Right renal cortex interstitium (tissue), 3 donors: ENCODE results near the gene SEMA4C. TPM values are rescaled to one million over a fixed set of nuclear protein-coding genes. Genes with fewer than 3 reads are reported as not detected.
A peak's percentile ranks its signal among the peaks of the same experiment; 100 is the strongest.

Experiments
- DNase-seq, 3 donors: peaks; one replicate each; pipeline ENCODE4 v3.0.0-alpha.2; 2013; ENCODE audit warnings: low read depth in 3 of 3, low spot score in 2 of 3
- polyA plus RNA-seq, 3 donors: library from polyadenylated mRNA; unstranded; fragments of 120-200 nt; gene quantifications; one replicate each; pipeline ENCODE4 v1.2.1, GENCODE V29; 2013; ENCODE audit not compliant: insufficient read length in 3 of 3

SEMA4C gene
- polyA plus RNA-seq, 3 donors, result 31.1 to 33.9 (median 31.3) TPM

DNA sequence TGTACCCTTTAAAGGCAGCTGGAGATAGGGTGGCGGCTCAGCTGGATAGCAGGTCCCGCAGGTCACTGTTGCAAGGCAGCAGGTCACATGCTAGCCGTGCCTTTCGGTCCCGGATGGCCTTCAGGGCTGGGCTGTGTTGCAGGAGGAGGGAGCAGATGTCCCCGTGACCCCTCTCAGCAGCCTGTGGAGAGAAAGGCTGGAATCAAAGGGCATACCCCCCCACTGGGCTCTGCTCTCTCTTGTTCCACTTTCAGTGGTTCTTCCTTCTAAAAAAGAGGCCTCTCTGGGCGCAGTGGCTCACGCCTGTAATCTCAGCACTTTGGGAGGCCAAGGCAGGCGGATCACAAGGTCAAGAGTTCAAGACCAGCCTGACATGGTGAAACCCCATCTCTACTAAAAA lies 21.6 kb downstream of the SEMA4C start:
- DNase-seq, result no peak

DNA sequence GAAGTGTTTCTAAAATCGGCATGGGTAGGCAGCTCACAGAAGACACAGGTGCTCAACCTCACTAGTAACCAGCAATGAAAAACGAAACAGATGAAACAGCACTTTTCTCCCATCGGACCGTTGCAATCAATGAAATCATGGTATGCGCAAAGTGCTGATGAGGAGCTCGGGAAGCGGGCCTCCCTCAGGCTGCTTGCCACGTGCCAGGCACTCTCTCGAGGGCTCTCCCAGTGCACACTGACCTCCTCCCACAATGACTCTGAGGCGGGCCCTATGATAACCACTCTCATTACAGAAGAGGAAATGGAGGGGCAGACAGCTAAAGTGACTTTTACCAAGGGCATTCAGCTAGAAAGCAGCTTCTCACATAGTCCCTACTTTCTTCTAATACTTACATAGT lies 22.3 kb downstream of the SEMA4C start:
- DNase-seq, result no peak

DNA sequence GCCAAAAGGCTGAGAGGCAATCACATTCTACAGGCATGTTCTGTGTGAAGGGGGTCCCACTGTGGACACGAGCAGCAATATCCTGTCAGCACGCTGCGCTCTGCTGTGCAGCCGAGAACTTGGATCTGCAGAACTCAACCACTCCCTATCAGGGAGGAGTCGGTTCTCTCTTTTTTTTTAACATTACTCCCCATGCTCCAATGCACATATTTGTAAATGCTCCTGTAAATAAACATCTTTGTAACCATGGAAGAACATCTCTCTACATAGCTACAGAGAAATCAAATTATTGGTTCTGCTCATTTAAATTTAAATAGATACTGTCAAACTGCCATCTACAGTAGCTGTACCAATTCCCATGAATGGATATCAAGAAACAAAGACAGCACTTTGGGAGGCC lies 23.1 kb downstream of the SEMA4C start:
- no peak for DNase-seq

DNA sequence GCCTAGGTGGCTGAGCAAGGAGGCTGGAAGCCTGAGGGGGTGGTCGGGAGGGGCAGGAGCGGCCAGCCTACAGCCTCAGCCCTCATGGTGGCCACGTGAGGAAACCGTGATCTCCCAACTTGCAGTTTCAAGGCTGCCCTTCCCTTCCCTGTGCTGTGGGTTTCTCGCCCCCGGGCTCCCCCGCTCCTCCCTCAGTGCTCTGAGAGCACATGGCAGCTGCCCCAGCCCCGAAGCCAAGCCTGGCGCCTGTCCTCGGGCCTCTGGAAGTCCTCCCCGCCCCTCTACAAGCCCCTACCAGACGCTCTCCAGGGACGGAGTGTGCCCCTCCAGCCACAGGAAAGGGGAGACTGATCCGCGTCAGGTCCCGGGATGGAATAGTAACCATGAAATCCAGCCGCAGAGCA lies 25.5 kb downstream of the SEMA4C start:
- no peak for DNase-seq

DNA sequence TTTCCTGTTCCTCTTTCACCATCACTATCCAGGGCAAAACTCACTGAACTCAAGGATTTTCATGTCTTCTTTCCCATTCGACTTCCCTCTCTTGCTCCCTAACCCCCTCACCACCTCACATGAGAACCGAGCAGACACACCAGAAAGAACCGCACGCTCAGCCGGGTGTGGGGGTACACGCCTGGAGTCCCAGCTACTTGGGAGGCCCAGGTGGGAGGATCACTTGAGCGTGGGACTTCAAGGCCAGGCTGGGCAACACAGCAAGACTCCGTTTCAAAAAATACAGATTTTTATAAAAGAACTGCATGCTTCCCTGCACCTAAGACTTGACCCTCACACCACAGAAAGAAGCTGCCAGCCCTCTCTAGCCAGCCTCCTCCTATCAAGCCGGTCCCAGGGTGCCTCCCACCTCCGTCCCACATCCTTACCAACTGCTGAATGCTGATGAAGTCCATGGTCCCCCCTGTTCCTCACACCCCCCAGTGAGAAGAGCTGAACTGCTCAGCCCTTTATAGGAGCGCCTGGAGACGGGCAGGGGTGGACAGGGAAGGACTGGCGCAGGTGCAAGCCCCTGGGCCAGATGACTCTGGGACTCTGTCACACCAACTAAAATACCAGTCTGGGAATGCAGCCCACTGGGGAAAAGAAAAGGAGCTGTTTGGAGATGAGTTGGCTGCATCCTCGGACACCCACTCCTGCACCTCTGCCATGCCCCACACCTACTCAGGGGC lies 26.2 kb downstream of the SEMA4C start, which contains the start of gene ANKRD23:
Gene ANKRD23, minus strand, starts transcription at position 484 of the 731 bp plus-strand sequence. Its CDS starts 29 bp downstream, at position 455.
- no peak for DNase-seq

DNA sequence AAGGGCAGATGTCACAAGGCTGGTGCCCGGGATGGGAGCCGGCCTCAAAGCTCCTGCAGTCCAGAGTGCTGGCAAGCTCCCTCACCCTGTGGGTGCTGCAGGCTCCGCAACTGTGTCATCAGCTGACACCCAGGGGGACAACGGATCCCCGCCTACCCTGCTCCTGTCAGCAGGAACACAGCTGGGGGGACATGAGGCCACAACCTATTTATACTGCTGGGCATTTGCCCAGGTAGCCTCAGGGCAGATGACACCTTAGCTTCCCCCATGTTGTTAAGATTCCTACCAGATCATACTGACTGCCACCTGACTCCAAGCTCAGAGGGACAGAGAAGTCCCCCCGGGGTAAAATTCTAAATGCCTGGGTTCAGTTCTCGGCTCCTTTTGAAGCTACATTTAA lies 27.3 kb downstream of the SEMA4C start:
- no peak for DNase-seq

DNA sequence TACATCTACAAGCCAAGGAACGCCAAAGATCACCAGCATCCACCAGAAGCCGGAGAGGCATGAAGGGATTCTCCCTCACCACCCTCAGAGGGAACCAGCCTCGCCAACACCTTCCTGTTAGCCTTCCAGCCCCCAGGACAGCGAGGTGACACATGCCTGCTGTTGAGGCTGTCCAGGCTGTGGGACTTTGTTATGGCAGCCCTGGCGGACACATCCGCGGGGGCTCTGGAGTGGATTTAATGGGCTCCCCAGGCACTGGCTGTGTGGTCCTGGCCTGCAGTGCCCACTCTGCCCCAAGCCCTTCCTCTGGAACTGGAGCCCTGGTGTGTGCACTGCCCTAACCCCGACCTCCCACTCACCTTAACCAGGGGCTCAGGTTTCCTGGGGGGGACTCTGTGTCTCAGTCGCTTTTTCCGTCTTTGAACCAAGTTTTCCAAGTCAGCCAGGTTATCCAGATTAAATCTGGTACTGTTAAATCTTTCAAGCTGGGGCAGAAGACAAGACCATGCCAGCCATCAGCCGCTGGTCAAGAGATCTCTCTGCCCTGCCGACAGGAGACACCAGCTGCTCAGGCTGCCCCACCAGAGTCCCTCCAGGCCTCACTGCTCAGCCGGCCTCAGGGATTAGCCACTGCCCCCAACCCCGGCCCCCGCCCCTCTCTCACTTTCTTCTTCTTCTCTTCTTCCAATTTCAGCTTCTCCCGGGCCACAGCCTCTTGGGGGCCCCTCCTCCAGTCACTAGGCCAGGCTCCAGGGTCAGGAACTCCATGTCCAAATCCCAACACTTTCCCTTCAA lies 28.0 kb downstream of the SEMA4C start:
- no peak for DNase-seq

DNA sequence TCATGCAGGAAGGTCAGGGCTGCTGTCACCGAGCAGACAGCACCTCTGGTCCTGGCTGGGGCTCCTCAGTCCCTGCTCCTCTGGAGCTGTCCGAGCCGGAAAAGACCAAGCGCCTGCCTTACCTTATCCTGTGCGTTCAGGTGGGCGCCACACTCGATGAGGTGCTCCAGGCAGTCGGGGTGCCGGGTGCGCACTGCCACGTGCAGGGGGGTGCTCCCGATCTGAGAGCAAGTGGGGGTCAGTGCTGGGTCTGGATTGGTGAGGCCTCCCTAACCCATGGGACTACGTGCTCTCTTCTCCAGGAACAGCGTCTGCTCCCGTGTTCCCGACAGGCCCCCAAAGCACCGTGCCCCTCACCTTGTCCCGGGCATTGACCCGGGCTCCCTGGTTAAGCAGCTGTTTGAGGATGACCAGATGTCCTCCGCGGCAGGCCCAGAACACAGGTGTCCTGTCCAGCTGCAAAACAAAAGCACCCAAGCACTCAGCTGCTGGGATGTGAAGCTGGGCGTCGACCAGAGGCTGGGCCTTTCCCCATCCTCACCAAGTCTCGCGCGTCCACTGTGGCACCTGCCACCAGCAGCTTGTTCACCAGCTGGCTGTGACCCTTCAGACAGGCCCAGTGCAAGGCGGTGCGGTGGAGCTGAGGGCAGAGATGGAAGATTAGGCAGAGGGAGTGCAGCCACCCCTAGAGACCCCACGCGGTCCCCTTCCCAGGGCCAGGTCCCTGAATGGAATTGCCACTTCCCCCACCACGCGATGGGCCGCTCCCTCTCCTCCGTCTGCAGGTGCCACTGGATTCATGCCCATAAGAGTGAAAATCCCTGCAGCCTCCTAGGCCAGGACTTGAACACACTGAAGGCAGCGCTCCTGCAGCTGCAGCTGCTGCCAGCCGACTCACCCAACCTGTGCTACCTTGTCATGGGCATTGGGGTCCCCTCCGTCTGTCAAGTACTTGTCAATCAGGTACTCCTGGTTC lies 29.7 kb downstream of the SEMA4C start:
- DNase-seq, result no peak

DNA sequence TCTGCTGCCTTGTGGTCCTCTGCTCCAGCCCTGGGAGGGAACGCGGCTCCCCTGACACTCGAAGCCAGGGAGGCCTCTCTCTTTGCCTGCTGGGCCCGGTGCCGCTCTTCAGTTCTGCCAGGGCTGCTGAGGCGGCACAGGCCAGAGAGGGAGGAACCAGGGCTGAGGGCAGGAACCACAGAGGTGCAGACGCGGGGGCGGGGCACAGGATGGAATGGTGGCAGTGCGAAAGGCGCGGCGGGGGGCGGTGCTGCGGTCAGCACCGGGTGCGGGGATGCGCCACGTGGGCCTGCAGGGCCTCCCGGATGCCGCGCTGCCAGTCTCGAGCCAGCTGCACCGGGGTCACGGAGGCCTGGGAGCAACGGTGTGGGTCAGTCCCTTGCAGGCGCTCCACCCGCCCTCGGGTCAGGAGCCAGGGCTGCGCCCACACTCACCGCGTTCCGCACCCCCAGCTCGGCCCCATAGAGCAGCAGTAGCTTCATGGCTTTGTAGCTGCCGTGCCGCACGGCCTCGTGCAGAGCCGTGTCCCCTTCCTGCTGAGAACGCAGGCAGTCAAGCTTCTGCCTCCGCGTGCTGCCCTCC lies 30.5 kb downstream of the SEMA4C start:
- DNase-seq, result no peak

DNA sequence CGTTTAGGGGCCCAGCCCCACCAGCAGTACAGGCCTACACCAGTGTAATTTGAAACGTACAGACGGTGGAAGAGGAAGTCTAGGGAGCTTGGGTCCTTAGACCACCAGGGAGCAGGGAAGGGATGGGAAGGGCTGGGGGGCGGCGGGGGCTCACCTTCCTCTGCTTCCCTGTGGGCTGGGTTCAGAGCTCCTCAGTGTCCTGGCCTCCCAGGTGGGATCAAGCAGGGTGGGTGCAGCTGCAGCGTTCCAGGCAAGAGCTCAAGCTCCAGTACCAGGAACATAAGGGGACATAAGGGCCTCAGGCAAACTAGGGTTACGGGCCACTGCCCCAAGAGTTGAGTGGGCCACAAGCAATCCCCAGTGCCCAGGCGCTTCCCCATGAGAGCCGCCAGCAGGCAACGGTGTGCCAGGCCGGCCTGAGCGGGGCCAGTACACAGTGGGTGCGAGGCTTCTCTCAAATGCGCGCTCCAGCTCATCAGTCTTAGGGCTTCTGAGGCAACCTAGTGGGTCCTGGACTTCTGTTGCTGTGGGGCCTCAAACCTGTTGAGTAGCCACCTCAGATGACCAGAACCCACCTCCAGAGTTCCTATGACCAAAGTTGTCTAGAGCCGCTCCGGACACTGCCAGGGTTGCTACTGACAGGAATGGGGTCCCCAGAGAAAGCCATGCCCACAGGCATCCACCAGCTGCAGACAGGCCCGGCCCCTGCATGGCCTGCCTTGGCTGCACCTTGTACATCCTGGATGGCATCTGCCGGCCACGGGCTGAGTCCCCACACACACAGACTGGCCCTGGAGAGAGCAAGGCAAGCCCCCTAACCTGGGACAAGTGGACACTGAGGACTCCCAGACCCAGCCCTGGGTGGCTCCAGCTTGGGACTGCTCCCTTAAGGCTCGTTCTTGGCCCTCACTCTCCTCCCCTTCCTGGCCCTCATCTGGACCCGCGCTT lies 31.3 kb downstream of the SEMA4C start:
- no peak for DNase-seq

DNA sequence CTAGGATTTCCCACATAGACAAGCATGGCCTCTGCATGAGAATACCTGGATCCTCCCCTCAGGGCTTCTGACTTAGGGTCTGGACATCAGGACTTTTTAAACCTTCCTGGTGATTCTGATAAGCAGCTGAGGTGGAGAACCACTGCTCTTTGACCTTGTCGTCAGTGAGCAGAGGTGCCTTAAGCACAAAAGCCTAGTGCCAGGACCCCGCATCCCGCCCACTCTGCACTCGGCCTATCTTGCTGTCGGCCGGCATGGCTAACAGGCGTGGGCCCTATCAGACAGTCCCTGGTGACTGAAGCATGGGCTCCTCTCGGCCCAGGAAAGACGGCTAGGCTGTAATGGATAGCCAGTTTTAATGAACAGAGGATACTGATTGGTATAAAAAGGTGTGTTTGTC lies 32.3 kb downstream of the SEMA4C start:
- no peak for DNase-seq

DNA sequence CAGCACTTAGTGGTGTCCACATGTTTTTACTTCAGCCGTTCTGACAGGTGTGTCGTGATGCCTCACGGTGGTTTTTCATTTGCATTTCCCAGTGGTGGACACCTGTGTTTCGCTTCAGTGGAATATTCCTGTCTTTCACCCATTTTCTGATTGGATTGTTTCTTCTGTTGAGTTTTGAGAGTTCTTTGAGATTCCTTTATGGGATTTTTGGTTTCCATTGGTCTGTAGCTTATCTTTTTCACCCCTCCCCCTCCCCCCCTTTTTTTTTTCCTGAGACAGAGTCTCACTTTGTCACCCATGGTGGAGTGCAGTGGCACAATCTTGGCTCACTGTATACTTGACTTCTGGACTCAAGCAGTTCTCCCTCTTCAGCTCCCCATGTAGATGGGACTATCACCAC lies 34.0 kb downstream of the SEMA4C start:
- DNase-seq, result no peak

DNA sequence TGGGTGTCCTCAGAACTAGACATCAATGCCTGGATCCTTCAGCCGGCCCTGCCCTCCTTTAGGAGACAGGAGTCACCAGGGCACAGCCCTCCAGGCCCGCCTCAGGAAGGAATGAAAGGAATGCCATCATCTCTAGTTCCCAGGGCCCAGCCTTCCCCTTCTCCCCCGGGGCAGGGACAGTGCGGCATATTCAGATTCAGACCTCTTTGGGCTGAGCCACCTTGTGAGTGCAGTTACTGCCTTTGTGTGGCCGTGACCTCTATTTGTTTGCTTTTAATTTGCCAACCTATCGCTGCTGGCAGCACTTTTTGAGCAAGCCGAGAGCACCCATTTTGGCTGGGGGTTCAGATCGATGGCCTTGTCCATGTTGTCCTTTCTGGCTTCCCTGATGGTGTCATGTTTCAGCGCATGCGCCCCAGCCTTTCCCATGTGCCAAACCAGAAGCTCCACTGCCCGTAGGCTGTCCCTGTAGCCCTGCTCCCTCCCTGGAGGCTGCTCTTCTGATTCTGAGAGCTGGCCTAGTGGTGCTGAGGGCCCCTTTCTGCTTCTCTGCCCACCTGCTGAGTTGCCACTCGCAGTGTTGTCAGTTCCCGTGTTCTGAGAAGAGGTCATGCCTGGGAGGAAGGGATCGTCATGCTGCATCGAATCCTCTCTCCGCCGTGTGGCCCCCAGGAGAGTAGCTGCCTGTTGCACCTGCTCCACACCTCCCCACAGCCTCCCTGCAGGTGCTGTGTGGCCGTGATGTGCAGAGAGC lies 36.9 kb downstream of the SEMA4C start:
- DNase-seq, result peak in 2 of 3 donors; percentile 65 to 72

DNA sequence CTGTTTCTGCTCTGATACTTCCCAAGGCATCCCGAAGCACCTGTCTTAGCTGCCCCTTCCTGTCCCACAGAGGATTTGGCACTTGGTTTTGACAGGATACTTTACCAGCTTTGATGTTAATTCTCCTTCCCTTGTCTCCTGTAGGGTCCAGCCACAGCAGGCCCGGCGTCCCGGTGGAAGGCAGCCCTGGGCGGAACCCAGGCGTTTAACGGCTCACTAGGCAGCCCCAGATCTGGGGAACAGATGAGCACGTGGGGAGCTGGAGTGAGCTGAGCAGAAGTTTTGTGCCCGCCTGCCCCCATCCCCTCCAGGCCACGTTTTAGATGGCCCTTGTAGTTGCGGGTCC lies 37.5 kb downstream of the SEMA4C start:
- DNase-seq, result no peak

DNA sequence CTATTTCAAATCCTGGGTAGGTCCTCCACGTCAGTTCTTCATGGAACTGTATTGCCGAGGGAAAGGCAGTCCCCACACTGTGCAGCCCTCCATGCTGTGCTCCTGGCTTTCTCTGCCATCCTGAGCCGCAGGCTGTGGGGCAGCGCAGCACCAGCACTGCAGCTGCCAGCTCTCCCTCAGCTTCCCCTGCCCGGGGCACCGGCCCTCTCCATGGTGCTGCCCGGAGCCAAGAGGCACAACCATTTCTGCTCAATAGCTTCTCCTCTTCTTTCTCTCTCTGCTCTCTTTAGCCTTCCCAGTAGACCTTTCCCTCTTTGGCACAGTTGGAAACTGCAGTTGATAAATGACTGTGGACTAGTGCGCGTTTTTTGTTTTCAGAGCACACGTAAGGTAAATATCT lies 38.2 kb downstream of the SEMA4C start:
- DNase-seq, result no peak

DNA sequence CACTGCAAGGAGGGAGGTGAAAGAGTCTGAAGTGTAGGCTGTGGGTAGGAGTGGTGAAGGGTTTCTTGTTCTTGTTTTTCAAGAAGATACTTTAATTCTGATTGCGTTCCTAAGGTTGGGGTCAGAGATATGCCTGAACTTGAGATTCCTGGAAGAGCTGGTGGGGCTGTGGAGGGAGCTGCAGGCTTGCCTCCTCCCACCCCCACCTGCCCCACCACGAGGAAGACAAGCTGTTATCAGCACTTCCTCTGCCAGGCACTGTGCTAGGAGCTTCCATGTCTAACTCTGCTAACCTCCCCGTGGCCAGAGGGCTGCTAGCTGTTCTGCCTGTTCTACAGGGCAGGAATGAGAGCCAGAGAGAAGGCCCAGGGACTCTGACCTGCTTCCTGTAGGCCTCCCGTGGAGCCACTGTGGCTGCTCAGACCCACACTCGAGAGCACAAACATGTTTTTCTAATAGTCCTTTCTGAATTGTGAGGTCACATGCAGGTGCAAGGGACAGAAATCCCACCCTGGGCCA lies 39.8 kb downstream of the SEMA4C start:
- DNase-seq, result no peak

DNA sequence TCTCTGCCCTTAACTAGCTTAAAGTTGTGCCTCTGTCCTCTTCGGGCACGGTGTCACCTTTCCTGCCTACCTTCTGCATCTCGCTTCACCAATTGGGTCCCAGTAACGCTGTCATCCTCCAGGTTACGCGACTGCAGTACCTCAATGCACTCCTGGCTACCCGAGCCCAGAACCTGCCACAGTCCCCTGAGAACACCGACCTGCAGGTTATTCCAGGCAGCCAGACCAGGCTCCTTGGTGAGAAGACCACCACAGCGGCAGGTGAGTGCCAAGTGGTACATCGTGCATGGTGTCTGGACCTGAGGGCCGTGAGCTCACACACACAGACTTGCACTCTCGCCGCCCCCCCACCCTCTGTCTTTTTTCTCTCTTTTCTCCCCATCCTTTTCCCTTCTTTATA lies 41.0 kb downstream of the SEMA4C start:
- no peak for DNase-seq

DNA sequence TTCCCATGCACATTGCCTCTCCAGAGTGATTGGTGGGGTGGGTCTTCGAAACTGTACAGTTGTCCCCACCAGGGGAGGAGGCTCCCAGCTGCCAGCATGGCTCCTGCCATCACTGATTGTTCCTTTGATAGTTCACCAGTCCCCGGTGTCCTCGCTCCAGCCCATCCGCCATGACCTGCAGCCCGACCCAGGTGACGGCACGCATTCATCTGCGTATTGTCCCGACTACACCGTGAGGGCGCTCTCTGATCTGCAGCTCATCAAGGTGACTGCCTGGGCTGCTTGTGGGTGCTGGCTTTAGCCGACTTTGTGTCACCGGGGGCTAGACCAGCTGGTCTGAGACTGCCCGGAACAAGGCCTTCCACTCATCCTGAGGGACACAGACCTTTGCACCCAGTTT lies 41.4 kb downstream of the SEMA4C start:
- DNase-seq, result no peak
